ENCODE results near the gene SPEM1.

The SPEM1 gene, protein sequence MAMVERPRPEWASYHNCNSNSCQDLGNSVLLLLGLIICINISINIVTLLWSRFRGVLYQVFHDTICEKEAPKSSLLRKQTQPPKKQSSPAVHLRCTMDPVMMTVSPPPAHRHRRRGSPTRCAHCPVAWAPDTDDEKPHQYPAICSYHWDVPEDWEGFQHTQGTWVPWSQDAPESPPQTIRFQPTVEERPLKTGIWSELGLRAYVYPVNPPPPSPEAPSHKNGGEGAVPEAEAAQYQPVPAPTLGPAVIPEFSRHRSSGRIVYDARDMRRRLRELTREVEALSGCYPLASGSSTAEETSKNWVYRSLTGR

DNA sequence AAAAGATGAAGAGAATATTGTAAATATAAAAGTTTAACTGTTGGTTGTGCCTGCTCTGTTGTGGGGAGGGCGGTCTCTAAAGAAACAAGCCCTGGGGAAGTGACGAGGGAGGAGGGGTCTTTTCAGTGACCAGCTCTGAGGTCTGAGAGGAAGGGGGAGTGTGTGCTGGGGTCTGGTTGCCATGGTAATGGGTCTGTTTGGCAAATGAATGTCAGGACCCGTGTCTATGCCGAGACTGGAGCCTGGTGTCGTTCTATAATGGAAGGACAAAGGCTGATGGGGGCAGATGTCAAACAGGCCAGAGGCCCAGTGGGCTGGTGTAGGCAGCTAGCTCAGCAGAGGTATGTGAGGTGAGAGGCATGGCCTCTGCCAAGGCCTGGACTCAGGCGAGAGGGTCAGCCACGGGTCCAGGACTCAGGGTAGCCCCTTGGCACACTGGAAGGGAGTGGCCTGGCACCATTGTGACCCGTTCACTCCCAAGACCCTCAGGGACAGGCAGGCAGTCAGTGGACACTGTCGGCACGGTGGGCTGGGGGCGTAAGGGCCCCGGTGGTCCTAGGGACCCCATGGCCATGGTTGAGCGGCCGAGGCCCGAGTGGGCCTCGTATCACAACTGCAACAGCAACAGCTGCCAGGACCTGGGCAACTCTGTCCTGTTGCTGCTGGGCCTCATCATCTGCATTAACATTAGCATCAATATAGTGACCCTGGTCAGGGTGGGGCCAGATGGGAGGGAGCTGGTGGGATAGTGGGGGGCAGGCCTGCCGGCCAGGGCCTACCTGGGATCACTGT, at the start of gene SPEM1:
Gene SPEM1 (plus strand): TSS at position 506 of the 792 bp plus-strand sequence. CDS start 61 bp downstream, at position 567.
- DNase-seq, result no peak

- no peak for DNase-seq
Measured at GRCh38 chr17:7370853-7371252, 49.3 kb upstream of the SPEM1 start.

DNA sequence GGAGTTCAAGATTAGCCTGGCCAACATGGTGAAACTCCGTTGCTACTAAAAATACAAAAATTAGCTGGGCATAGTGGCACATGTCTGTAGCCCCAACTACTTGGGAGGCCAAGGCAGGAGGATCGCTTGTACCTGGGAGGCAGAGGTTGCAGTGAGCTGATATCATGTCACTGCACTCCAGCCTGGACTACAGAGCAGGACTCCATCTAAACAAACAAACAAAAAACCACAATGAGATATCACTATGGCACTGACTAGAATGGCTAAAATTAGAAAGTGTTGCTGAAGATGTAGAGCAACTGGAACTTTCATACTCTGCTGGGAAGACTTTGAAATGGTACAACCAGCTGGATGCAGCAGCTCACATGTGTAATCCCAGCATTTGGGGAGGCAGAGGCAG, 45.8 kb upstream of the SPEM1 start:
- no peak for DNase-seq

- no peak for DNase-seq
Measured at GRCh38 chr17:7379134-7379533, 41.0 kb upstream of the SPEM1 start.

- DNase-seq, result no peak
Measured at GRCh38 chr17:7380321-7380720, 39.8 kb upstream of the SPEM1 start.

GRCh38 chr17:7380855-7381683, 39.1 kb upstream of the SPEM1 start, which contains the start of gene TNK1:
Gene TNK1, plus strand, starts transcription at chr17:7381089. Its CDS starts 1,838 bp downstream, at chr17:7382927.
- DNase-seq, result no peak

GRCh38 chr17:7382901-7383300, 37.2 kb upstream of the SPEM1 start:
- DNase-seq, result no peak

DNA sequence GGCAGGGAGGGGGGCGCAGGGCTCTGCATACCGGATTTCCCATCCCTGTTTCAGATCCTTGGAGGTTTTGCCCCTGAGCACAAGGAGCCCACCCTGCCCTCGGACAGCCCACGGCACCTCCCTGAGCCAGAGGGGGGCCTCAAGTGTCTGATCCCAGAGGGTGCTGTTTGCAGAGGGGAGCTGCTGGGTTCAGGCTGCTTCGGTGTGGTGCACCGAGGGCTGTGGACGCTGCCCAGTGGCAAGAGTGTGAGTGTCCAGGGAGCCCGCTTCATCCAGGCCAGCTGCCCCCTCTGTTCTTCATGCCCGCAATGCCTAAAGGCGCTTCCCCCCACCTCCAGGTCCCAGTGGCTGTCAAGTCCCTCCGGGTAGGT, 36.8 kb upstream of the SPEM1 start:
- no peak for DNase-seq

- DNase-seq, result peak; percentile 82
Measured at GRCh38 chr17:7383742-7384488, 36.2 kb upstream of the SPEM1 start.

DNA sequence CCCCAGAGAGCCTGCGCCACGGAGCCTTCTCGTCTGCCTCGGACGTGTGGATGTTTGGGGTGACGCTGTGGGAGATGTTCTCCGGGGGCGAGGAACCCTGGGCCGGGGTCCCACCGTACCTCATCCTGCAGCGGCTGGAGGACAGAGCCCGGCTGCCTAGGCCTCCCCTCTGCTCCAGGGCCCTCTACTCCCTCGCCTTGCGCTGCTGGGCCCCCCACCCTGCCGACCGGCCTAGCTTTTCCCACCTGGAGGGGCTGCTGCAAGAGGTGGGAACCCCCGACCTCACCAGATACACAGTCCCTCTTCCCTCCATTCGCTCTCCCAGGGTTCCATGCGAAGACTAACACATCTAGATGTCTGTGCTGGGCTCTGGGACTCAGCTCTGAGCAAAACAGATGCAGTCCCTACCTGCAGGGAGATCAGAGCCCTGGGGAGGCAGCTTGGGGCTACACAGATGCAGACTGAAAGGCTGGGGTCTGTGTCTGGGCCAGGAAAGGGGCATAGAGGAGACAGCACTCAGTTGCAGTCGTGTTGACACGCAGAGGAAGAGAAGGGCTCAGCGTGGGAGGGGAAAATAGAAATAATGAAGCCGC, 35.5 kb upstream of the SPEM1 start:
- DNase-seq, result no peak

GRCh38 chr17:7388856-7389255, 31.3 kb upstream of the SPEM1 start:
- no peak for DNase-seq

DNA sequence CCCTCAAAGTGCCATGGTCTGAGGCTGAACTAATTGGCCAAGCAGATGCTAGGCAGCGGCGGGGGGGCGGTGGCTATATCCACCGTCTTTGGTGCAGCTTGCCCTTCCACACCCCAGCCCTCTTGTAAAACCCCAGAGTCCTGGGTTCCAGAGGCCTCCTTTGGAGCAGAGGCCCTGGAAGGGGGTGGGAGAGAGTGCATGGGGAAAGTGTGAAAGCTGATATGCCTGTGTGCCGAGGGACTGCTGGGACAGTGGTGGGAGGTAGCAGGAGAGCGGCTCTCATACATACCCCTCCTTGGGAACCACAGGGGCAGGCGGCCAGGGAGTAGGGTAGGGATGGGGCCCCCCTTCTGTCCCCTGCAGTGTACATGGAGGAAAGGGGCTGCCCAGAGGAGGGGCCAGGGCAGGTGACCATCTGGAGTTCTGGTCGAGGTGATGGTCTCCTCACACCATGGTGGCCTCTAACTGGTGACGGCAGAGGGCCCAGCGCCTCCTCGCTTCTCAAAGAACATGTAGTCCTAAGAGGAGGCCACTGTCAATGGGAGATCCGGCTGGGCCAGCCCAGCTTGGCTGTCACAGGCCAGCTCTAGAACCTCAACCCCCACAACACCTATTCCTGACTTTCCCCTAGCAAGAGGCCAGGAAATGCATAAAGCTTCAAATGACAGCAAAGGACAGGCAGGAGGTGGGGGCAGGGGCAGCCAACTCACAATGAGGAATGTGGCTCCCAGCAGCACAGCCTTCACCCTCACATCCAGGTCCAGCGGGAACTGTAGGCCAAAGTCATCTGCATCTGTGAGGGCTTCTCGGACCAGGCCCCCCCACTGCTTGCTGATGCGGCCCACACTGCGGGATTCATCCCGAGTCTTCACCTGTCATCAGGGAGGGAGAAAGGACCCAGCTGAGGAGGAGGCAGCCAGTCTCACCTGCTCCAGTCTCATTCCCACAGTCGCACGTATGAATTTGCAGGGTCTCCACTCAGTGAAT, 29.9 kb upstream of the SPEM1 start:
- DNase-seq, result no peak

DNA sequence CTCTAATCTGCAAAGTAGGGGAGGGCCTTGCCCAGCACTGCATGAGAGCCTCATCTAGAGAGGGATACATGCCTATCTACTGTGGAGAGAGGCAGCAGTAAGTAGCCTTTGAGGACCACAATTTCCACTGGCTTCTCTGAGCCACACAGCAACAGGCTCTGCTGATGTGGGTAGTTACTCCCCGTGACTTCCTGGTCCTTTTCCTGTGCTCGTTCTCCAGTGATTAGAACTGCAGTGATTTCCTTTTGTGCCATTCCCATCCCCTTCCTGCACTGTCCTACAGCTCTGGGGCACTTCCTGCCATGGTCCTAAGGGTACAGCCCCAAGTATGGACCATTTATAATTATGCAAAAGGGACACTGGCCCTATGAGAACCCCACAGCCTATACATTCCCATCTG, 28.8 kb upstream of the SPEM1 start:
- DNase-seq, result no peak

DNA sequence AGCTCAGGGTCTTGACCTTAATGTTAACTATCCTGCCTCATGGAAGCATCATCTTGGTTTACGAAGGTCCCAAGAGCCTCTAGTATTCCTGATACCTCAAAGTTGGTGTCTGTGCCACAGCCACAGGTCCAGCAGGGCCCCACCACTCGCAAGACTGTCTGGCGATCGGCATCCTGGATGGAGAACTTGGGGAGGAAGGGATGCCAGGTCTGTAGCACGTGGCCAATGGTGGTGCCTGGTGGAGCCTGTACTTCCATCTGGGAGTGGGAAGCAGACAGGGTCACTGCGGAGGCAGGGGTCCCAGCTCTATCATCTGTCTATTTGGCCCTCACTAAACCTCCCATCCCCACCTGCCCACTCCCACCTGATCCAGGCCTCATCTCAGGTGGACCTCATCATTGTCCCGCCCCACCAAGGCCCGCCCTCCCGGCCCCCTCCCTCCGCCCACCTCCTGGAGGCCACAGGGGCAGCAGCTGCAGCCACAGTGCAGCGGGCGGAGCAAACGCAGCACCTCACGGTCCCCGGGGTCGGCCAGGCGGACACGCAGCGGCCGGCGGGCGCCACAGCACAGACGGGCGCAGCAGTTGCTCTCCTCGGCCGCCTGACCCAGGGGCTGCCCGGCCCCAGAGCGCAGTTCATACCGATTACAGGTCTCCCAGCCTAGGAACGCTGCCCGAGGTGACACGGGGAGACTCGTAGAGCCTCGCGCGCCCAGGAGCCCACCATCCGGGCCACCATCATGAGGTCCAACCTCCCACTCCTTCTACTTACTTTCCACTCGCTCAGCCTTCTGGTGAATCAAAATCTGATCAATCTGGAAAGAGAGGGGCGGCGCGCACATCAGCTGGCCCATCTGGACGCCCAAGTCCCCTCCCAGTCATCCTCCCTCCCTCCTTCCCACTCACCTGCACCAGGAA, 27.2 kb upstream of the SPEM1 start:
- no peak for DNase-seq

GRCh38 chr17:7393613-7394451, 26.3 kb upstream of the SPEM1 start:
- DNase-seq, result peak; percentile 54

- peak; percentile 90 for DNase-seq
Measured at GRCh38 chr17:7394452-7395191, 25.5 kb upstream of the SPEM1 start, which contains the start of gene PLSCR3. Gene PLSCR3, minus strand, starts transcription at chr17:7394525. Its CDS starts 415 bp downstream, at chr17:7394110.

DNA sequence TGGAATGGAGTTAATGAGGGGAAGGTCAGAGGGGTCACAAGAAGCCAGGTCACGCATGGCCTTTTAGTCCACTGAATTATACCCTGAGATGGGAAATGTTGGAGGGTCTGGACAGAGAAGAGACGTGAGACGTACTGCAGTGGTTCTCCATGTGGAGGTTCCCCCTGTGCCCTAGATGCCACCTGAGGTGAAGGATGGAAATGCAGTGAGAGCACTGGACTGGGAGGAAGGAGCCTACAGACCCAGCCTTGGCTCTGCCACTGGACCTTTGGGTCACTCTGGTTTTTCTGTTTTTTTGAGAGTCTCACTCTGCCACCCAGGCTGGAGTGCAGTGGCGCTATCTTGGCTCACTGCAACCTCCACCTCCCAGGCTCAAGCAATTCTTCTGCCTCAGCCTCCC, 24.0 kb upstream of the SPEM1 start:
- no peak for DNase-seq

GRCh38 chr17:7398612-7399011, 21.5 kb upstream of the SPEM1 start:
- DNase-seq, result no peak

All from activated CD4-positive, alpha-beta T cell treated with anti-CD3 and anti-CD28 coated beads, Interleukin-2, Interleukin-6, amounts not matched to agents 100 ng/mL and 50 ng/mL, durations not matched to agents 16 hours and 8 hours (primary cell).